Keratinocyte (primary cell): ENCODE data around the gene RBX1.

Experiments used
- CTCF ChIP-seq, 3 experiments: IDR thresholded peaks in 1 of 3; conservative IDR thresholded peaks in 1 of 3; optimal IDR thresholded peaks in 1 of 3; 2 replicates in 2 of 3; 3 replicates in 1 of 3; pipeline versions ENCODE3 to v1.5.1; 2011; ENCODE audit warnings: low read length in 3 of 3, mild to moderate bottlenecking in 3 of 3, moderate library complexity in 2 of 3, control low read depth in 1 of 3, inconsistent platforms in 1 of 3; ENCODE audit not compliant: insufficient read depth in 2 of 3; ENCODE audit errors: extremely low read depth in 1 of 3
- EZH2 ChIP-seq: IDR thresholded peaks from one replicate; pipeline ENCODE4 v1.6.1; 2012; ENCODE audit warnings: inconsistent platforms, mild to moderate bottlenecking, low read length, moderate library complexity

GRCh38 chr22:40932396-40932795 lies 18.8 kb upstream of the RBX1 start:
- TF ChIP-seq CTCF (optimal IDR thresholded peaks at IDR 0.05 in 1 of 3, IDR thresholded peaks at IDR 0.05 in 1 of 3, conservative IDR thresholded peaks at IDR 0.05 in 1 of 3; ENCODE audit: extremely low read depth in 1 of 3, insufficient read depth in 2 of 3, low read length in 3 of 3) (no peak), EZH2 (no peak)
